ENCODE measurements around the gene PRDX3.

- TF ChIP-seq HOXA7 (CRISPR knock-in tag; IDR thresholded peaks at IDR 0.05) (no peak), POLR2AphosphoS2 (conservative IDR thresholded peaks at IDR 0.05; ENCODE audit: low read length) (no peak), MAX (IDR thresholded peaks at IDR 0.05) (no peak), SREBF2 (IDR thresholded peaks at IDR 0.05) (no peak), CHD4 (IDR thresholded peaks at IDR 0.05; ENCODE audit: borderline replicate concordance) (no peak), POLR2A (IDR thresholded peaks at IDR 0.05; ENCODE audit: low read length) (no peak), EP300 (IDR thresholded peaks at IDR 0.05) (no peak), GATA3 (IDR thresholded peaks at IDR 0.05; ENCODE audit: borderline replicate concordance) (no peak), ESRRA (IDR thresholded peaks at IDR 0.05; ENCODE audit: borderline replicate concordance, low read length) (no peak)
- TF ChIP-seq, protein P1, sequence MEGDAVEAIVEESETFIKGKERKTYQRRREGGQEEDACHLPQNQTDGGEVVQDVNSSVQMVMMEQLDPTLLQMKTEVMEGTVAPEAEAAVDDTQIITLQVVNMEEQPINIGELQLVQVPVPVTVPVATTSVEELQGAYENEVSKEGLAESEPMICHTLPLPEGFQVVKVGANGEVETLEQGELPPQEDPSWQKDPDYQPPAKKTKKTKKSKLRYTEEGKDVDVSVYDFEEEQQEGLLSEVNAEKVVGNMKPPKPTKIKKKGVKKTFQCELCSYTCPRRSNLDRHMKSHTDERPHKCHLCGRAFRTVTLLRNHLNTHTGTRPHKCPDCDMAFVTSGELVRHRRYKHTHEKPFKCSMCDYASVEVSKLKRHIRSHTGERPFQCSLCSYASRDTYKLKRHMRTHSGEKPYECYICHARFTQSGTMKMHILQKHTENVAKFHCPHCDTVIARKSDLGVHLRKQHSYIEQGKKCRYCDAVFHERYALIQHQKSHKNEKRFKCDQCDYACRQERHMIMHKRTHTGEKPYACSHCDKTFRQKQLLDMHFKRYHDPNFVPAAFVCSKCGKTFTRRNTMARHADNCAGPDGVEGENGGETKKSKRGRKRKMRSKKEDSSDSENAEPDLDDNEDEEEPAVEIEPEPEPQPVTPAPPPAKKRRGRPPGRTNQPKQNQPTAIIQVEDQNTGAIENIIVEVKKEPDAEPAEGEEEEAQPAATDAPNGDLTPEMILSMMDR (IDR thresholded peaks at IDR 0.05) = no peak
- TF ChIP-seq, protein P2, sequence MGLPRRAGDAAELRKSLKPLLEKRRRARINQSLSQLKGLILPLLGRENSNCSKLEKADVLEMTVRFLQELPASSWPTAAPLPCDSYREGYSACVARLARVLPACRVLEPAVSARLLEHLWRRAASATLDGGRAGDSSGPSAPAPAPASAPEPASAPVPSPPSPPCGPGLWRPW (IDR thresholded peaks at IDR 0.05) = no peak
- TF ChIP-seq, protein P3, sequence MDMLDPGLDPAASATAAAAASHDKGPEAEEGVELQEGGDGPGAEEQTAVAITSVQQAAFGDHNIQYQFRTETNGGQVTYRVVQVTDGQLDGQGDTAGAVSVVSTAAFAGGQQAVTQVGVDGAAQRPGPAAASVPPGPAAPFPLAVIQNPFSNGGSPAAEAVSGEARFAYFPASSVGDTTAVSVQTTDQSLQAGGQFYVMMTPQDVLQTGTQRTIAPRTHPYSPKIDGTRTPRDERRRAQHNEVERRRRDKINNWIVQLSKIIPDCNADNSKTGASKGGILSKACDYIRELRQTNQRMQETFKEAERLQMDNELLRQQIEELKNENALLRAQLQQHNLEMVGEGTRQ (IDR thresholded peaks at IDR 0.05) = no peak
Observed at GRCh38 chr10:119161680-119162451, 16.7 kb downstream of the PRDX3 start.

Data from A549 (cell line).